Caco-2 (cell line): ENCODE measurements around the gene ATG16L1. TPM values are rescaled to one million over a fixed set of nuclear protein-coding genes. Genes with fewer than 3 reads are reported as not detected.

Experiments used
- BruUV-seq: library from RNA; stranded (reverse); fragments of 400-500 nt; replicated peaks from 2 replicates; lab custom pipeline; 2021; lab: Mats Ljungman, UMichigan
- CTCF ChIA-PET: fragments of 300-600 bp; sonication (Branson Sonifier 250); formaldehyde crosslinking; loops from one replicate; lab custom pipeline; 2022; ENCODE audit warnings: antibody characterized with exemption; lab: Charles Lee
- POLR2A ChIA-PET: fragments of 300-600 bp; sonication (Branson Sonifier 250); formaldehyde crosslinking; loops from one replicate; lab custom pipeline; 2022; ENCODE audit warnings: antibody characterized with exemption; lab: Charles Lee
- DNase-seq, 2 experiments: peaks; one replicate each; pipeline versions ENCODE4 v3.0.0 to v3.0.0-alpha.2; 2020 to 2022
- H3K27me3 ChIP-seq: replicated peaks from 2 replicates; pipeline ENCODE4 v1.6.0; 2011; ENCODE audit warnings: low read length; ENCODE audit not compliant: control insufficient read depth, insufficient read depth
- H3K36me3 ChIP-seq: 2 replicates; pipeline ENCODE4 v1.5.1; 2011; ENCODE audit warnings: low read length; ENCODE audit not compliant: control insufficient read depth, insufficient read depth
- H3K4me1 ChIP-seq: fragments of 250-450 bp; sonication (Bioruptor Pico); 2 replicates; pipeline ENCODE4 v1.5.1; 2020; ENCODE audit warnings: mild to moderate bottlenecking
- H3K4me3 ChIP-seq: 2 replicates; pipeline ENCODE4 v1.5.1; 2011; ENCODE audit warnings: low read depth, mild to moderate bottlenecking, control low read depth, low read length
- H3K9me3 ChIP-seq: fragments of 250-450 bp; sonication (Bioruptor Pico); 2 replicates; pipeline ENCODE4 v1.5.1; 2020; ENCODE audit warnings: mild to moderate bottlenecking, moderate library complexity
- H3K27ac Mint-ChIP-seq: one replicate; pipeline ENCODE4 v1.8.0; 2022; ENCODE audit warnings: mixed read lengths; ENCODE audit not compliant: unreplicated experiment
- H3K27me3 Mint-ChIP-seq: one replicate; pipeline ENCODE4 v1.8.0; 2022; ENCODE audit warnings: mixed read lengths; ENCODE audit not compliant: insufficient read depth, unreplicated experiment
- H3K36me3 Mint-ChIP-seq: one replicate; pipeline ENCODE4 v1.8.0; 2022; ENCODE audit warnings: mild to moderate bottlenecking, mixed read lengths; ENCODE audit not compliant: insufficient read depth, unreplicated experiment
- H3K4me1 Mint-ChIP-seq: one replicate; pipeline ENCODE4 v1.8.0; 2022; ENCODE audit warnings: low read depth, mixed read lengths; ENCODE audit not compliant: unreplicated experiment
- H3K4me3 Mint-ChIP-seq: one replicate; pipeline ENCODE4 v1.8.0; 2022; ENCODE audit warnings: mild to moderate bottlenecking, moderate library complexity, mixed read lengths; ENCODE audit not compliant: unreplicated experiment
- H3K9me3 Mint-ChIP-seq: one replicate; pipeline ENCODE4 v1.8.0; 2022; ENCODE audit warnings: mixed read lengths; ENCODE audit not compliant: unreplicated experiment
- CTCF ChIP-seq, 2 experiments: fragments of 200-600 bp in 1 of 2; IDR thresholded peaks; 1 replicate in 1 of 2; 2 replicates in 1 of 2; pipeline versions ENCODE4 v1.5.1 to v1.8.0; 2011 to 2022; ENCODE audit warnings: antibody characterized with exemption in 1 of 2, control low read depth in 1 of 2, inconsistent platforms in 1 of 2, low read depth in 1 of 2, low read length in 1 of 2, mild to moderate bottlenecking in 1 of 2, moderate library complexity in 1 of 2; ENCODE audit not compliant: insufficient read depth in 1 of 2, severe bottlenecking in 1 of 2, unreplicated experiment in 1 of 2
- intact Hi-C: fragments of 100-400 bp; cut with micrococcal nuclease; formaldehyde crosslinking; loops from one replicate; pipeline ENCODE4 v1.10.0; 2022; ENCODE audit not compliant: unreplicated experiment
- total RNA-seq: library from RNA; stranded (reverse); gene quantifications from 2 replicates; pipeline ENCODE4 v1.2.3, GENCODE V29; 2022

ATG16L1 gene
- total RNA-seq, 1 experiment from 2014 or later, result 20.1 TPM

- intact Hi-C loops, result no loop called here
- no peak overlapping the region for H3K4me3 Mint-ChIP-seq
- Histone ChIP-seq H3K36me3 (no peaks in the 10 kb centered on the region), H3K4me1 (no peaks in the 10 kb centered on the region), H3K27me3 (no peaks in the 10 kb centered on the region), H3K4me3 (no peak overlapping the region), H3K9me3 (no peaks in the 10 kb centered on the region)
- DNase-seq, result no peak
- ChIA-PET CTCF (no interaction called here), POLR2A (no interaction called here)
- no peaks in the 10 kb centered on the region for H3K9me3 Mint-ChIP-seq
- H3K27me3 Mint-ChIP-seq, result peaks cover 5% of the 10 kb centered on the region
- no peaks in the 10 kb centered on the region for H3K4me1 Mint-ChIP-seq
- BruUV-seq, result no TSS peak
- no peak for TF ChIP-seq CTCF (IDR thresholded peaks at IDR 0.05; ENCODE audit: insufficient read depth in 1 of 2, low read depth in 1 of 2, low read length in 1 of 2, severe bottlenecking in 1 of 2, unreplicated experiment in 1 of 2)
- H3K27ac Mint-ChIP-seq, result no peak overlapping the region
- no peaks in the 10 kb centered on the region for H3K36me3 Mint-ChIP-seq
These were observed 24.9 kb upstream of the ATG16L1 start for GRCh38 chr2:233226511-233227031.

- H3K4me3 ChIP-seq, result no peak overlapping the region
- ChIA-PET POLR2A (no interaction called here), CTCF (no interaction called here)
- Mint-ChIP-seq H3K9me3 (no peaks in the 10 kb centered on the region), H3K27ac (no peak overlapping the region), H3K4me1 (no peaks in the 10 kb centered on the region), H3K36me3 (no peaks in the 10 kb centered on the region), H3K27me3 (peaks cover 5% of the 10 kb centered on the region), H3K4me3 (no peak overlapping the region)
- H3K36me3 ChIP-seq, result no peaks in the 10 kb centered on the region
- H3K4me1 ChIP-seq, result no peaks in the 10 kb centered on the region
- no peak for DNase-seq
- no peak for TF ChIP-seq CTCF (IDR thresholded peaks at IDR 0.05; ENCODE audit: insufficient read depth in 1 of 2, low read depth in 1 of 2, low read length in 1 of 2, severe bottlenecking in 1 of 2, unreplicated experiment in 1 of 2)
- BruUV-seq, result no TSS peak
- intact Hi-C loops, result no loop called here
- H3K9me3 ChIP-seq, result no peaks in the 10 kb centered on the region
- H3K27me3 ChIP-seq, result no peaks in the 10 kb centered on the region
These were observed 24.0 kb upstream of the ATG16L1 start for GRCh38 chr2:233227346-233227978.

GRCh38 chr2:233228376-233228775, 23.1 kb upstream of the ATG16L1 start:
- TF ChIP-seq CTCF (IDR thresholded peaks at IDR 0.05; ENCODE audit: insufficient read depth in 1 of 2, low read depth in 1 of 2, low read length in 1 of 2, severe bottlenecking in 1 of 2, unreplicated experiment in 1 of 2), result no peak
- no peak for DNase-seq
- Histone ChIP-seq H3K27me3 (no peaks in the 10 kb centered on the region), H3K4me1 (no peaks in the 10 kb centered on the region), H3K36me3 (no peaks in the 10 kb centered on the region), H3K4me3 (no peak overlapping the region), H3K9me3 (no peaks in the 10 kb centered on the region)
- POLR2A ChIA-PET, result no interaction called here
- no peaks in the 10 kb centered on the region for H3K9me3 Mint-ChIP-seq
- H3K4me1 Mint-ChIP-seq, result no peaks in the 10 kb centered on the region
- no peak overlapping the region for H3K27ac Mint-ChIP-seq
- peaks cover 5% of the 10 kb centered on the region for H3K27me3 Mint-ChIP-seq
- intact Hi-C loops, result no loop called here
- no peaks in the 10 kb centered on the region for H3K36me3 Mint-ChIP-seq
- H3K4me3 Mint-ChIP-seq, result no peak overlapping the region
- CTCF ChIA-PET, result no interaction called here
- BruUV-seq, result no TSS peak
